Renal cortical epithelial cell (primary cell): ENCODE results near the gene REPS2. TPM values are rescaled to one million over a fixed set of nuclear protein-coding genes. Genes with fewer than 3 reads are reported as not detected.
"Not testable (repeated sequence)": the region's sequence is repeated elsewhere in the genome, so short reads cannot be mapped to it uniquely, and the experiment has no call there.

Experiments used
- DNase-seq: peaks from one replicate; pipeline ENCODE4 v3.0.0-alpha.2; 2011; ENCODE audit warnings: low read depth
- total RNA-seq: library from RNA; depleted of rRNA; stranded (reverse); fragments of >200 nt; gene quantifications from 2 replicates; pipeline ENCODE4 v1.2.3, GENCODE V29; 2014

The REPS2 gene
- total RNA-seq, 1 donor from 2014 or later, result 37.8 TPM

GRCh38 chrX:16963216-16963615 lies 16.8 kb downstream of the REPS2 start:
- no peak for DNase-seq

GRCh38 chrX:16964976-16965375 lies 18.5 kb downstream of the REPS2 start:
- DNase-seq, result not testable (repeated sequence)

- no peak for DNase-seq
These were observed 20.4 kb downstream of the REPS2 start for GRCh38 chrX:16966752-16967448.

- DNase-seq, result not testable (repeated sequence)
These were observed 22.3 kb downstream of the REPS2 start for GRCh38 chrX:16968753-16969152.

- peak; percentile 32 for DNase-seq
These were observed 24.5 kb downstream of the REPS2 start for GRCh38 chrX:16970977-16971376.

DNA sequence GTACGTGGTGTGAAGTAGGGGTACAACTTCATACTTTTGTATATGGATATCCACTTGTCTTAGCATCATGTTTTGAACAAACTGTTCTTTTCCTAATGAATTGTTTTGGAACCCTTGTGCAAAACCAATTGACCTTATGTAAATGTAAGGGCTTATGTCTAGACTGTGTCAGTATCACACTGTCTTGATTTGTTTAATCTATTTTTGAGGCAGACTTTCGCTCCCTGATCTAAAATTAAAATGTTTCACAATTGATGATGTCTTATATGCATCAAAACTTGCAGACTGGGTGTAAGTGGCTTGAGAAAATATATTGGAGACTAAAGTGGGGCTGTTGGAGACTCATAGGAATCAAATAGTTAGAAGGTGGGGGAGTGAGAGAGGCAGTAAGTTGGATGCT lies 25.2 kb downstream of the REPS2 start:
- no peak for DNase-seq

DNA sequence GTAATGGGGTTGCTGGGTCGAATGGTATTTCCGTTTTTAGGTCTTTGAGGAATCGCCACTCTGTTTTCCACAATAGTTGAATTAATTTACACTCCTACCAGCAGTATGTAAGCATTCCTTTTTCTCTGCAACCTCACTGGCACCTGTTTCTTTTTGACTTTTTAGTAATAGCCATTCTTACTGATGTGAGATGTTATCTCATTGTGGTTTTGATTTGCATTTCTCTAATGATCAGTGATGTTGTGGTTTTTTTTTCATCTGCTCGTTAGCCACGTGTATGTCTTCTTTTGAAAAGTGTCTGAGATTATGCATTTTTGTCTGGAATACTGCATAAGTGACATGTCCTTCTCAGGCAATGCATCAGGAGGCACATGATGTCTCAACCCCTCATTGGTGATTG lies 28.8 kb downstream of the REPS2 start:
- no peak for DNase-seq

DNA sequence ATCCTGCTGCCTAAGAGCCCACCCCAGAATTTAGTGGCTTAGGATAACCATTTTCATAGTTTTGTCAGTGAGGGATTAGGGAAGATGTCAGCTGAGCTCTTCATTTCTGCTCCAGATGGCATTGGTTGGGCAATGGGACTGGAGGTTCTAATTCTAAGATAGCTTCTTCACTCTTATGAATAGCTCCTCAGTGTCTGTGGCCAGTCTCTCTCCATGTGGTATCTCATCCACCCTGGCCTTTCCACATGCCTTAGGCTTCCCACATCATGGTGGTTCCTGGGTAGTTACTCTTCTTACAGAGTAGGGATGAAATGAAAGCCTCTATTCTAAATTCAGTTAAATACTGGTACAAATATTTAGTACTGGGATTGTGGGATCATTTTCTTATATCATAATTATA lies 31.3 kb downstream of the REPS2 start:
- no peak for DNase-seq

DNA sequence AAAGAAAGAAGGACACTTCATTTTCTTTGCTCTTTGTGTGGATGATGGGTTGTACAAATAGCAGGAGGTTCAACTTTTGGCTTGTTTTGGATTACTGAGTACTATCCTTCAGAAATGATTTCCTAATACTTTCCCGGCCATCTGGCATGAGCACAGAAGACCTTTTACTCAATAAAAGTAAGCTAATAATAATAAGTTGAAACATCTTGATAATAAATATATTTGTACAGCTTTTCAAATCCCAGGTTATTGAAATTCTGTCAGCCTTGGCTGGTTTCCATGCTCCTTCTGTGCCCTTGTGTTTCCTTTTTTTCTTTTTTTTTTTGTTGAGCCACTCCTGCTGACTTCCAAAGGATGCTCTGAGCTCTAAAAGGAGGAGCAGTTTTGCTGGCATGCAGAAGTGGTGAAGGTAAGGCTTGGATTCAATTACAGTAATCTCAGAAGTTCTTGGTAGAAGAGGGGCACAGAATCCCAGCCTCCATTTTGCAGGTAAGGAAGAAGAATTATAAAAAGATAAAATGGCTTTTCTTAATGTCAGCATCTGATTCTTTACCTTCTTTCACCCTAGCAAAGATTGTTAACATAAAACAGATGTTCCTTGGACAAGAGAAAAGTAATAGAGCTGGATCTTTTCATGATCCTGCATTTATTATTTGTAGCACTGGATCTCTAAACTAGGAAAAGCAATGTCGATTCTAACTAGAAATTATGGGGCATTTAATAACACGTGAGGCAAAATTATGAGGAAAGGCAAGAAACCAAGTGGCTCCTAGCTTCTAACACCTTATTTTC lies 31.9 kb downstream of the REPS2 start:
- DNase-seq, result no peak

DNA sequence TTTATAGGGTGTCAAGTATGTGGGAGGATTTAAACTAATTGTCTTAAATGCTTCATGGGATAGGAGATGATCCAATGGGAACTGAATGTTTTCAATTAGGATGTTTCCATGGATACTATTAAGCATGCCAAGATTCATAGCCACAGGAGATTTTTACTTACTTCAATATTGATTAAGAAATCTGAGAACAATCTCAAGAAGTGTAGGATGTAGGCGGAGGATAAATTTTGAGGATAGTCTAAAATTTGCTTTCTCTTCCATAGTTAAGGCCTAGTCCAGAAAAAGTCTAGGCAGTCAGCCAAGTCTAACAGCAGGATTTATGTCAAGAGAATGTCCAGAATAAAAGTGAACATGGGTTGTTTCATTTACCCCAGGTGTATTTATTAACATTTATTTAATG lies 32.8 kb downstream of the REPS2 start:
- no peak for DNase-seq

DNA sequence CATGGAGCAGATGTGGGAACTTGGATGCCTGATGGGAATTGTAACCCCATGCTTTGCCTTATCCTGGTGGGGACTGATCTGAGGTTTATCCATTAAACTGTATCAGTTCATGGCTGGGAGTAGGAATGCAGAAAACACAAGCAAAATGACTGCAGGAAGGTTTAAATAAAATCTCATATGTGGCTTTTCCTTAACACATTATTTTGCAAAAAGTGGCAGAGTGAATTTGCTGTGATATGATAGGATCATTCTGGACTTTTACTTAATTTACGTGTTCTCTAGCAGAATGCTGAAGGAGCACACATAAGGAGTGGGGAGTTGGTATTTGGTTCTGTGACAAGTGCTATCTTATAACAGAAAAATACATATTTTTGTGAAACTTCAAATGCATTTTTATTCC lies 34.8 kb downstream of the REPS2 start:
- no peak for DNase-seq

- DNase-seq, result no peak
These were observed 35.5 kb downstream of the REPS2 start for GRCh38 chrX:16981980-16982379.

DNA sequence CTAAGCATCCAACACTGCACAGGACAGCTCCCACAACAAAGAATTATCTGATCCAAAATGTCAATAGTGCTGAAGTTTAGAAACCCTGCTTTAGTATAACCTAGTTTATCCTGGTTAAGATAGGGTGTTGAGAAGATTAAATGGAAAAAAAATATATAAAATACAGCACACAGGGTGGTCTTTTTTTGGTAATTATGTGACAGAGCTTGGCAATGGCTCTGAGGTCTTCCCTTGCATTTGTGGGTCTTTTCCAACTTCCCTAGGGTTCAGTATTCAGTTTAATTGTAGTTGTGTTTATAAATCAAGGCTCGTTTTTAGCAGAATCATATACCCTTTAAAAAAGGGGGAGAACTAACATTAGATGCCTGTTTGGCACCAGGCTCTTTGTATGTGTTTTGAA lies 36.6 kb downstream of the REPS2 start:
- no peak for DNase-seq

- DNase-seq, result no peak
These were observed 38.8 kb downstream of the REPS2 start for GRCh38 chrX:16985286-16985685.

GRCh38 chrX:16986169-16986568 lies 39.7 kb downstream of the REPS2 start:
- DNase-seq, result no peak

DNA sequence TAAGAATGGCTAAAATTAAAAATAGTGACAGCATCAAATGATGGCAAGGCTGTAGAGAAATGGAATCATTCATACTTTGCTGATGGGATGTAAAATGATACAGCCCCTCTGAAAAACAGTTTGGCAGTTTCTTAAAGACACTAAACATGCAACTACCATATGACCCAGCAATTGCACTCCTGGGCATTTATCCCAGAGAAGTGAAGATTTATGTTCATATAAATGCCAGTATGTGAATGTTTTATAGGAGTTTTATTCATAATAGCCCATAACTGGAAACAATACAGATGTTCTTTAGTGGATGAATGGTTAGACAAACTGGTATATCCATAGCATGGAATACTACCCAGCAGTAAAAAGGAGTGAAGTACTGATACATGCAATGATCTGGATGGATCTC lies 43.3 kb downstream of the REPS2 start:
- DNase-seq, result no peak

- no peak for DNase-seq
These were observed 44.4 kb downstream of the REPS2 start for GRCh38 chrX:16990839-16991238.

GRCh38 chrX:16992445-16992844 lies 46.0 kb downstream of the REPS2 start:
- DNase-seq, result no peak

- DNase-seq, result no peak
These were observed 46.5 kb downstream of the REPS2 start for GRCh38 chrX:16992951-16993350.

DNA sequence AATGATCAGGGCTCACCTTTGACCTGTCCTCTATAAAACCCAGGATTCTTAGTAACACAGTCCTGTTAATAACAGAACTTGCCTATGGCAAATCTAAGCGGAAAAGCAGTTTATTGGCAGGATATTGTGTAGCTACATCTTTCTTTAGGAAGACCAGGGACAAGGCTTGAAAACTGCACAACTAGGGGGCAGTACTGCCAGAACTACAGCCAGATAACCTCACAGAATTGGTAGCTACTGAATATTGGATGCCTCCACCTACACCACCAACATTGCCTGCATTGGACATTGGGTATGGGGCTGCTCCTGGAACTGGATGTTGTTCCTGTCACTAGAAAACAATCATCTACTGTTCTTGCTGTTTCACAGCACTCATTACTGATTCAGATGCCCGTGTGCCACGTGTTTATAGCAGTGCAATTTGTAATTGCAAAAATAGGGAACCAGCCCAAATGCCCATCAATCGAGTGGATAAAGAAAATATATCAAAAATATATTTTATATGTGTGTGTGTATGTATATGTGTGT lies 47.4 kb downstream of the REPS2 start:
- DNase-seq, result no peak

GRCh38 chrX:16994736-16995135 lies 48.3 kb downstream of the REPS2 start:
- DNase-seq, result no peak

- DNase-seq, result no peak
These were observed 50.9 kb downstream of the REPS2 start for GRCh38 chrX:16997313-16997712.

DNA sequence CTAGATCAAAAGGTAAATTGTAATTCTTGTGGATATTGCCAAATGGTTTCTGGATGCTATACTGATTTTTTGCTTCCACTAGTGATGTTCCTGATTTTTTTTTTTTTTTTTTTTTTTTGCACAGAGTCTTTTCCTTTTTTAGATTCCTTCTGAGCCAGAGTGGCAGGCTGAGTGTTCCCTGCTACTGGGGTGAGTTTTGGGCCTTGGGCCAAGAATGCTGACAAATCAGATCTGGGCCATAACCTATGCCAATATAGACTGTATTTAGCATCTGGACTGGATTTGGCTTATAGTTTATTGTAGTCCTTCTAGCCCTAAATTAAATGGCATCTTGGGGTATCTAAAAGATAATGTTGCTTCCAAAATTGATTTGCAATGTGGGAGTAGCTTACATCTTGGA lies 52.8 kb downstream of the REPS2 start:
- no peak for DNase-seq
